Measurements from ENCODE around the gene SWT1. TPM values are rescaled to one million over a fixed set of nuclear protein-coding genes. Genes with fewer than 3 reads are reported as not detected.

Gene SWT1
- total RNA-seq, 2 donors from 2014 or later, result 7.3 to 14.3 TPM

DNA sequence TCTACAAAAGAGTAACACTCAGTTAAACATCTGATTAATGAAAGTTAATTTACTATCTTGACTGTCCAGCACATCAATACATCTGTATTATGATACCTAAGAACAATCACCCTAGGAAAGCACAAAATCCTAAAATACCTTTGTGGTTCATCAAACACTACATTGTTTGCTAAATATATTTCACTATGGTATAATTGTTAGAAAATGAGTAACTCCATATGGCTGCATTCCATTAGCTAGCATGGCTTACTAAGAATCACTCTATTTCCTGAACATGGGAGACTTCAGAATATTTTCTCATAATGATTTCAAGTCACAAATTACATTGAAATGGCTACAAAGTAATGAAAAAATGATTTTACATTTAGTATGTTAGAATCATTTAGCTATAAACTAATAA is 12.7 kb upstream of the SWT1 start:
- H3K27me3 ChIP-seq (replicated peaks; ENCODE audit: insufficient read depth), result no peaks in the 10 kb centered on the region
- H3K27ac ChIP-seq, result no peak overlapping the region
- no peaks in the 10 kb centered on the region for H3K9me3 ChIP-seq
- no peaks in the 10 kb centered on the region for H3K36me3 ChIP-seq
- no peak overlapping the region for H3K4me3 ChIP-seq
- no peak for DNase-seq (ENCODE audit: low spot score)
- intact Hi-C loops (cut with DNase I), result no loop called here
- H3K4me1 ChIP-seq (replicated peaks), result no peaks in the 10 kb centered on the region
- no peak for TF ChIP-seq POLR2AphosphoS5 (IDR thresholded peaks at IDR 0.05)
- TF ChIP-seq, protein P1, sequence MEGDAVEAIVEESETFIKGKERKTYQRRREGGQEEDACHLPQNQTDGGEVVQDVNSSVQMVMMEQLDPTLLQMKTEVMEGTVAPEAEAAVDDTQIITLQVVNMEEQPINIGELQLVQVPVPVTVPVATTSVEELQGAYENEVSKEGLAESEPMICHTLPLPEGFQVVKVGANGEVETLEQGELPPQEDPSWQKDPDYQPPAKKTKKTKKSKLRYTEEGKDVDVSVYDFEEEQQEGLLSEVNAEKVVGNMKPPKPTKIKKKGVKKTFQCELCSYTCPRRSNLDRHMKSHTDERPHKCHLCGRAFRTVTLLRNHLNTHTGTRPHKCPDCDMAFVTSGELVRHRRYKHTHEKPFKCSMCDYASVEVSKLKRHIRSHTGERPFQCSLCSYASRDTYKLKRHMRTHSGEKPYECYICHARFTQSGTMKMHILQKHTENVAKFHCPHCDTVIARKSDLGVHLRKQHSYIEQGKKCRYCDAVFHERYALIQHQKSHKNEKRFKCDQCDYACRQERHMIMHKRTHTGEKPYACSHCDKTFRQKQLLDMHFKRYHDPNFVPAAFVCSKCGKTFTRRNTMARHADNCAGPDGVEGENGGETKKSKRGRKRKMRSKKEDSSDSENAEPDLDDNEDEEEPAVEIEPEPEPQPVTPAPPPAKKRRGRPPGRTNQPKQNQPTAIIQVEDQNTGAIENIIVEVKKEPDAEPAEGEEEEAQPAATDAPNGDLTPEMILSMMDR (IDR thresholded peaks at IDR 0.05), result no peak

DNA sequence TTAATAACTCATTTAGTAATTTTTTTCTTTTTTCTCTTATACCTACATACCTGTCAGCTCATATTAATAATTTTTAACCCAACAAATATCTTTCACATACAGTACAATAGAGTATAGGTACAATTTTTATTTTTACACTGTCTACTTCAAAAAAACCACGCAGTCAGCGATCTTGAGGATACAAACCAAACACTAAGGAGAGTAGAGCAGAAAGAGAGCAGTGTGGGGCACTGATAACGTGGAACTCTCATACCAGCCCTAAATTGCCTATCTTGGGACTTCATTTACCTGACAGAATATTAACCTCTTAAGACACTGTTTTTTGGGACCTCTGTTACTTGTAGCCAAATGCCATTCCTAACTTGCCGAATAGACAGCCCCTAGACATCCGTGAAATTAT is 5.8 kb upstream of the SWT1 start:
- Histone ChIP-seq H3K4me1 (replicated peaks) (peaks cover 8% of the 10 kb centered on the region), H3K4me3 (no peak overlapping the region), H3K27me3 (replicated peaks; ENCODE audit: insufficient read depth) (no peaks in the 10 kb centered on the region), H3K27ac (no peak overlapping the region), H3K36me3 (no peaks in the 10 kb centered on the region), H3K9me3 (no peaks in the 10 kb centered on the region)
- intact Hi-C loops (cut with DNase I), result loop anchor here (10.0 kb wide), 1 partner anchor 166 kb away; no protein-coding TSS in a partner anchor
- no peak for DNase-seq (ENCODE audit: low spot score)
- WGBS, result 94% methylated on average over 5 of the region's 5 CpGs
- TF ChIP-seq, protein P1 (IDR thresholded peaks at IDR 0.05), result no peak
- TF ChIP-seq POLR2A (IDR thresholded peaks at IDR 0.05), result no peak
- TF ChIP-seq POLR2AphosphoS5 (IDR thresholded peaks at IDR 0.05), result no peak

DNA sequence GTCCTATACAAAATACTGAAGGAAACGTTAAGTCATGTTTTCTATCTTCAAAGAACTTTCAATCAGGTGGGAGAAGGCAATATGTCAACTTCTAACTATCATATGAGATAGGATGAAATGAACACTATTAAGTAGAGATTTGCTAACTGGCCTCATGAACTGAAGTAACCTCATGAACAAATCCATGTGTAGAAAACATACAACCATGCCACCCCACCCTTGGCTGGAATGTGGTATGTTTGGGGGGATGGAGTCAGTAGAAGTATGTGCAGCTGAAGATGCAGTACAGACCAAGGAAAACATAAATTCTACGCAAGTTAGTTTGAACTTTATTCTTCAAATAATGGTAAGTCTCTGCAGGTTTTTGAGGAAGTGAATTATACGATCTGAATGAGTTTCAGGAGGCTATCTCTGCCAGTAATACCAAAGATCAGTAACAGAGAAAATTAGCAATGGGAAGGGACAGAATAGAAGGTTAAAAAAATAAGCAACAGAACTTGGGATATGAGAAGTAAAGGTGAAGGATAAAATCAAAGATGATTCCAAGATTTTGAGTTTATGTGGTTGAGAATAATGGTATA is 4.7 kb upstream of the SWT1 start:
- H3K27me3 ChIP-seq (replicated peaks; ENCODE audit: insufficient read depth), result no peaks in the 10 kb centered on the region
- H3K4me3 ChIP-seq, result no peak overlapping the region
- 85% methylated on average over 3 of the region's 3 CpGs for WGBS
- no peaks in the 10 kb centered on the region for H3K9me3 ChIP-seq
- intact Hi-C loops (cut with DNase I), result loop anchor here (10.0 kb wide), 1 partner anchor 167 kb away; no protein-coding TSS in a partner anchor
- TF ChIP-seq POLR2AphosphoS5 (IDR thresholded peaks at IDR 0.05), result no peak
- no peak for TF ChIP-seq POLR2A (IDR thresholded peaks at IDR 0.05)
- TF ChIP-seq, protein P1 (IDR thresholded peaks at IDR 0.05), result no peak
- peaks cover 8% of the 10 kb centered on the region for H3K4me1 ChIP-seq (replicated peaks)
- no peak overlapping the region for H3K27ac ChIP-seq
- H3K36me3 ChIP-seq, result no peaks in the 10 kb centered on the region
- DNase-seq (ENCODE audit: low spot score), result no peak

DNA sequence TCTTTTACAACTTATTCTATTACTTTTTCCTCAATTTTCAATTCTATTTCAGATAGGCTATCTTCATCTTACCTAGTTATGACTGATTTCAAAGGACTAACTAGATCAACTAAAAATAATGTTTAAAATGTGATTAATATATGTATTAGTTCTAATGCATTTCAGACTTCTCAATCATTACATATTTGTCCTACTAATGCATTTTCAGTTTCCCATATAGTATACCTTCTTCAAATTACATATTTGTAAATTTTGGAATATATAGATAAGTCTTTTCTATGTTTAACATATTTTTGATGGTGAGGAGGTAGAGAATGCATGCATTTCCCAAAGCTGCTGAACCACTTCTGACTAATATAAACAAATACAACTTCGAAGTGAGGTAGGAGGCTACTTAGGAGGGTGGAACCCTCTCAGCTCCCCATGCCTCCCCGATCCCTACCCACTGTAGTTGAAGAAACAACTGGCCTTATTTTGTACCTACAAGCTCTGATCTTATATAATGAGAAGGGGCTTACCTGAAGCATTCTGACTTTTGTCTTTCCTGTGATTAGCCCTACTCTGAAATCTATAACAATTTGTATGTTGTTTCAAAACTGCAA is 2.0 kb upstream of the SWT1 start:
- no peak for DNase-seq (ENCODE audit: low spot score)
- Histone ChIP-seq H3K36me3 (no peaks in the 10 kb centered on the region), H3K4me1 (replicated peaks) (peaks cover 8% of the 10 kb centered on the region), H3K4me3 (no peak overlapping the region), H3K27me3 (replicated peaks; ENCODE audit: insufficient read depth) (no peaks in the 10 kb centered on the region), H3K9me3 (no peaks in the 10 kb centered on the region), H3K27ac (no peak overlapping the region)
- intact Hi-C loops (cut with DNase I), result loop anchor here (5.0 to 10.0 kb wide), 4 partner anchors 108 to 403 kb away; partner anchors contain the start of genes EDEM3 and RNF2
- TF ChIP-seq POLR2AphosphoS5 (IDR thresholded peaks at IDR 0.05), result no peak
- TF ChIP-seq POLR2A (IDR thresholded peaks at IDR 0.05), result no peak
- TF ChIP-seq, protein P1 (IDR thresholded peaks at IDR 0.05), result no peak
- 26% methylated on average over 2 of the region's 2 CpGs for WGBS

All from prostate gland (tissue), 2 donors.